ENCODE results near the gene CGNL1.

Gene CGNL1

GRCh38 chr15:57561041-57561711 lies 184.9 kb downstream of the CGNL1 start (continued):
- no peak for TF ChIP-seq BCL6B (tag by site-specific recombination; IDR thresholded peaks at IDR 0.05)
- TF ChIP-seq ZNF292 (tag by site-specific recombination; IDR thresholded peaks at IDR 0.05; ENCODE audit: borderline replicate concordance, low read depth) = no peak
- no peak for TF ChIP-seq ZNF600 (tag by site-specific recombination; IDR thresholded peaks at IDR 0.05)

- no peak overlapping the region for H3K4me3 ChIP-seq (ENCODE audit: low read depth, low read length)
- ChIA-PET CTCF (interaction anchor here (0.7 kb wide), 1 partner anchor 56 kb away, joined by 5 read pairs; no protein-coding TSS in a partner anchor), POLR2A (no interaction called here)
- no peaks in the 10 kb centered on the region for H3K9me3 ChIP-seq (ENCODE audit: control insufficient read depth, insufficient read depth, low read depth, low read length)
- no peaks in the 10 kb centered on the region for H3K4me1 ChIP-seq (ENCODE audit: control insufficient read depth, insufficient read depth, low read length)
- H3K27ac ChIP-seq (ENCODE audit: extremely low read depth, low read depth, low read length) = no peak overlapping the region
- no peaks in the 10 kb centered on the region for H3K36me3 ChIP-seq (ENCODE audit: control insufficient read depth in 2 of 2, insufficient read depth in 1 of 2, low read length in 2 of 2)
- no peak for TF ChIP-seq ZNF510 (tag by site-specific recombination; IDR thresholded peaks at IDR 0.05; ENCODE audit: insufficient replicate concordance)
- no peak for TF ChIP-seq ZNF146 (tag by site-specific recombination; IDR thresholded peaks at IDR 0.05)
- TF ChIP-seq ZNF785 (tag by site-specific recombination; IDR thresholded peaks at IDR 0.05) = no peak
- no peak for TF ChIP-seq ZNF37A (tag by site-specific recombination; IDR thresholded peaks at IDR 0.05)
These were observed 186.0 kb downstream of the CGNL1 start for GRCh38 chr15:57562196-57562769.

- no peaks in the 10 kb centered on the region for H3K9me3 ChIP-seq (ENCODE audit: control insufficient read depth, insufficient read depth, low read depth, low read length)
- ChIA-PET POLR2A (no interaction called here), CTCF (no interaction called here)
- H3K36me3 ChIP-seq (ENCODE audit: control insufficient read depth in 2 of 2, insufficient read depth in 1 of 2, low read length in 2 of 2) = no peaks in the 10 kb centered on the region
- no peak overlapping the region for H3K27ac ChIP-seq (ENCODE audit: extremely low read depth, low read depth, low read length)
- H3K4me3 ChIP-seq (ENCODE audit: low read depth, low read length) = no peak overlapping the region
- no peaks in the 10 kb centered on the region for H3K4me1 ChIP-seq (ENCODE audit: control insufficient read depth, insufficient read depth, low read length)
- TF ChIP-seq AEBP2 (tag by site-specific recombination; IDR thresholded peaks at IDR 0.05; ENCODE audit: borderline replicate concordance) (no peak), ZNF48 (tag by site-specific recombination; IDR thresholded peaks at IDR 0.05) (no peak), EGR2 (tag by site-specific recombination; IDR thresholded peaks at IDR 0.05; ENCODE audit: low read depth) (no peak), PBX3 (CRISPR knock-in tag; IDR thresholded peaks at IDR 0.05) (no peak), ZNF391 (tag by site-specific recombination; IDR thresholded peaks at IDR 0.05; ENCODE audit: borderline replicate concordance, low read depth) (no peak), ZNF501 (tag by site-specific recombination; IDR thresholded peaks at IDR 0.05) (no peak), PRDM4 (tag by site-specific recombination; IDR thresholded peaks at IDR 0.05) (no peak), ZSCAN5A (tag by site-specific recombination; IDR thresholded peaks at IDR 0.05) (no peak), PRDM6 (tag by site-specific recombination; IDR thresholded peaks at IDR 0.05) (no peak), ZNF473 (tag by site-specific recombination; IDR thresholded peaks at IDR 0.05) (no peak), HOXD13 (CRISPR knock-in tag; IDR thresholded peaks at IDR 0.05; ENCODE audit: borderline replicate concordance) (no peak), ZNF555 (tag by site-specific recombination; conservative IDR thresholded peaks at IDR 0.05) (no peak), ZFHX2 (tag by site-specific recombination; conservative IDR thresholded peaks at IDR 0.05) (no peak), ZNF19 (tag by site-specific recombination; IDR thresholded peaks at IDR 0.05; ENCODE audit: low read depth) (no peak), SP3 (tag by site-specific recombination; IDR thresholded peaks at IDR 0.05) (no peak), ZNF174 (tag by site-specific recombination; IDR thresholded peaks at IDR 0.05) (no peak)
These were observed 187.1 kb downstream of the CGNL1 start for GRCh38 chr15:57563416-57563815.
